Right lobe of liver (tissue), 4 donors: ENCODE data around the gene REEP5.
"Not testable (repeated sequence)": the region's sequence is repeated elsewhere in the genome, so short reads cannot be mapped to it uniquely, and the experiment has no call there.

Experiments used
- CTCF ChIP-seq, 4 donors: fragments of 200-600 bp in 3 of 4; fragments of 450-650 bp in 1 of 4; IDR thresholded peaks; one replicate each; pipeline versions ENCODE4 v1.5.1 to v1.8.0; 2016 to 2022; ENCODE audit warnings: antibody characterized with exemption in 4 of 4, mild to moderate bottlenecking in 2 of 4
- POLR2A ChIP-seq: fragments of 450-650 bp; IDR thresholded peaks from one replicate; pipeline ENCODE4 v1.6.1; 2017; ENCODE audit warnings: antibody characterized with exemption, mild to moderate bottlenecking
- donor health status: DM: no; HTN: no; CAD: no.
- donor health status: DM: no; HTN: no; CAD: no.
- donor health status: DM: no; HTN: yes; CAD: no.

DNA sequence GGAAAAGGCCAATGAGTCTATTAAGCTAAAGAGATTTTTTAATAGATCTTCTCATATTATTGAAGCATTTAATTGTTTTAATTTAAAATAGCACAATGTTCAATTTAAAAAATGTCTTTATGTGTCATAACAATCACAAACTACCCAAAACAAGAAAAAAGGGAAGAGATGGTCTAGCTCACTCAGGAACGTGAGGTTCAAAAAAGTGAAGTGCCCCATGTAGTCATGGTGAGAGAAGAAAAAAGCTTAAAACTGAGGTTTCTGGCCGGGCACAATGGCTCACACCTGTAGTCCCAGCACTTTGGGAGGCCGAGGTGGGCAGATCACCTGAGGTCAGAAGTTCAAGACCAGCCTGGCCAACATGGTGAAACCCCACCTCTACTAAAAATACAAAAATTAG is 17.0 kb downstream of the REEP5 start:
- not testable (repeated sequence) for TF ChIP-seq CTCF (IDR thresholded peaks at IDR 0.05); POLR2A
